Fibroblast of peridontal ligament (primary cell): ENCODE data around the gene ZDHHC16.

Experiments
- DNase-seq: peaks from one replicate; pipeline ENCODE4 v3.0.0-alpha.2; 2010; ENCODE audit errors: extremely low read depth

ZDHHC16 gene

DNA sequence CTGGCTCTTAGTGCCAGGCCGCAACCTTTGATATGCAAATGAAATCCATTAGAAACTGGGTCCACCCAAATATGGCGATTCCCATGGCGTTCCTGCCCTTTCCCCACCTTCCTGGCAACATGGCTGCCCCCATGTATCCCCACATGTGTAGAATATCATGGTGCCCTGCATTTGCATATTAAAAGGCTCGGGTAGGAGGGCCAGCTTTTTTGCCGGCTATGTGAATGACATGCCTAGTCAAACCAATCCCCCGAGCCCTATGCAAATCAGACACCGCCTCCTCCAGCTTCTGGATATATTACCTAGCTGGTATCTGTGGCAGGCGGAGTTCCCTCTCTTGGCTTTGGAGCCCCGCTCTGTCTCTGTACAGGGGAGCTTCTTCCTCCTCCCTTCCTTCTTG, 34.0 kb downstream of the ZDHHC16 start:
- DNase-seq: no peak

DNA sequence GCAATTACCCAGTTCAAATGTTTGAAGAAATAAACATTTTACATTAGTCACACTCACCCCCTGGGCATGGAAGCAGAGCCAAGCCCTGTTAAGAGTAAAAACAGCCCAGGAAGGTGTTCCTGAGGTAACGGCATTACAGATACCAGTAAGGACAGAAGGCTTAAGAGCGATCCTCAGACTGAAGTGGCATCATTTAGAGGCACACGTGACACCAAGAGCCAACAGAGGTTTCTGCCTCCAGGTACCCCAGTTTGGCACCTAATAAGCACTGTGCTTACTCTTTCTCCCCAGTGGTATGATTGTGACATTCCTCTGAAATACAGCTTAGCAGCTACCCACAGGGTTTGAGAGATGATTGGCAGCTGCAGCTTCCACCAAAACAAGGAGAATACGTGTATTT, 35.1 kb downstream of the ZDHHC16 start:
- no peak for DNase-seq

DNA sequence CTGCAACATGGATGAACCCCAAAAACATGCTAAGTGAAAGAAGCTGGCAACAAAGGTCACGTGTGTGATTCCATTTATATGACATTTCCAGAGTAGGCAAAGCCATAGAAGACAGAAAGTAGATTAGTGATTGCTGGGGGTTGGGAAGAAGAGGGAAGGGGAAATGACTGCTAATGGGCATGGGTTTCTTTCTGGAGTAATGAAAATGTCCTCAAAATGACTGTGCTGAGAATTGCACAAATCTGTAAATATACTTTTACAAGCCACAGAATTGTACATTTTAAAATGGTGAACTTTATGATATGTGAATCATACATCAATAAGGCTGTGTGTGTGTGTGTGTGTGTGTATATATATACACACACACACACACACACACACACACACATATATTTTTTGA, 36.4 kb downstream of the ZDHHC16 start:
- no peak for DNase-seq

DNA sequence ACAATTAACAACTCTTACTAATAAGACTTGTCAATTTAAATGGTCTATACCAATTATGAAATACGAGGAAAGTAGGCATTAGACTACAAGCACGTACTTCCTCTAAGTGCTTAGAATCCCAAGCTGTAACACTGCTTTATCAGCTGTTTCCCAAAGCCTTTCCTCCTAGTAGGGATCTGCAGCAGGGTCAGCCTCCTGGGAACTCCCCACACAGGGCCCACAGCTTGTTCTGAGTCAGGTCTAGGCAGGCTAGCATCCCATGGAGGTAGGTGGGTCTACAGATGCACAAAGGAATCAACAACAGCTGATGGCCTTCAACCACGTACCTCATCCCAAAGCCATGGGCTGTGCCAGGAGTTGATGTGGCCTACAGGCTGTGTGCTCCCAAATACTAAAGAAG, 37.5 kb downstream of the ZDHHC16 start:
- no peak for DNase-seq

DNA sequence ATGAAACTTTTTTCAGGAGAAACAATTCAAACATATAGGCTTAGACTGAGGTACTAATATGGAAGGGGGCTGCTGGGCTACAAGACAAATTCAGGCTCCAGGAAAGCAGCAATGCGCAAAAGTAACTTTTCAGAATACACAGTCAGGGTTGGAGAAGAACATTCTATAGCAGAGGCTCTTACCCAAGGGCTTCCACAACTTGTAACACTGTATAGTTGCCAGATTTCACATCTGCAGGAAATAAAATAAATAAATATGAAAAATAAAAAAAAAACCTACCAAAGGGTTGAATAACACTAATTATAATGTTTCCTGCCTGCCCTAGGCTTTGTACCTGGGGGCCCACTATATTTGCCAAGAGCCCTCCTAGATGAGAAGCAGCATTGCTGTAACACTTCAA, 37.9 kb downstream of the ZDHHC16 start:
- no peak for DNase-seq

DNA sequence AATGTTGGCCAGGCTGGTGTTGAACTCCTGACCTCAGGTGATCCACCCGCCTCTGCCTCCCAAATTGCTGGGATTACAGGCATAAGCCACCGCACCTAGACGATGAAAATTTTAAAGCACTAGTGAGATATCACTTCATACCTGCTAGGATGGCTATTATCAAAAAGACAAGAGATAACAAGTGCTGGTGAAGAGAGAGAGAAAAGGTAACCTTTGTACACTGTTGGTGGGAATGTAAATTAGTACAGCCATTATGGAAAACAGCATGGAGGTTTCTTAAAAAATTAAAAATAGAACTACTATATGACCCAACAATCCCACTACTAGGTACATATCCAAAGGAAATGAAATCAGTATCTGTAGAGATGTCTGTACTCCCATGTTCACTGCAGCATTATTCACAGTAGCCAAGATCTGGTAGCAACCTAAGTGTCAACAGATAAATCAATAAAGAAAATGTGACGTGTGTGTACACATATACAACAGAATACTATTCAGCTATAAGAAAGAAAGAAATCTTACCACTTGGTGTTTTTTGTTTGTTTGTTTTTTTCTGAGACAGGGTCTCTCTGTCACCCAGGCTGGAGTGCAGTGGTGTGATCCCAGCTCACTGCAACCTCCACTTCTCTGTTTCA, 39.8 kb downstream of the ZDHHC16 start:
- no peak for DNase-seq

DNA sequence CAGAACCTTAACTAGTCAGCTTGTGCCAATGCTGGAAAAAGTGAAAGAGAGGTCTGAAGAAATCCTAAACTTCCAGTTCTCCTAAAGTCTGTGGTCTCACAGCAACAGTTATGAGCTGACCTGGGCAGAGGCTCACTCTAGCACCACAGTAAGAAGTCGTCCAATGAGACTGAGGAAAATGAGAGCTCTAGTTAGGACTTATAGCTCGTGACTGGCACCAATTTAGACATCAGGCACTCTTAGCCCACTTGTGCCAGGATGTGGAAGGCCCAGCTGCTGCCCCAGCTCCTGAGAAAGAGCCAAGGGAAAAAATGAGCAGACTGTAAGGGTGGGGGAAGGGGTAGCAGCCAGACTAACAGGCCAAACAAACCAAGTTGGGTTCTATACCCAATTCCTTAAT, 44.6 kb downstream of the ZDHHC16 start:
- no peak for DNase-seq

DNA sequence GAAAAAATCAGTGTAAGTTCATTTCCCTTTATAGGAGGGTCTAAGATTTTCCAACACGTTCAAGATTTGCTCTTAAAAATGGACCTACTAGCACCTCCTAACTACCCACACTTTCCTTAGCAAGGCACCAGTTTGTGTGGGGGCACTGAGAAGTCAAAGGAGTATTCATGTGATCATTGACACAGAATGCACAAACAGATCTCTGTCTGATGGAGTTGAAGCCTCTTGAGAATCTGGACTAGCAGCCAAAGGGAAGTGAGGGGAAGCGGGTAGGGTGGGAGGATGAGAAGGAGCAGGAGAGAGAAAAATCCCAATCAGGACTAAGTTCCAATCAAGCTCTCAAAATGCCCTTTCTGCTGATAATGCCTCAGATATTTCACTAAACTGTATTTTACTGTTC, 48.2 kb downstream of the ZDHHC16 start:
- no peak for DNase-seq

DNA sequence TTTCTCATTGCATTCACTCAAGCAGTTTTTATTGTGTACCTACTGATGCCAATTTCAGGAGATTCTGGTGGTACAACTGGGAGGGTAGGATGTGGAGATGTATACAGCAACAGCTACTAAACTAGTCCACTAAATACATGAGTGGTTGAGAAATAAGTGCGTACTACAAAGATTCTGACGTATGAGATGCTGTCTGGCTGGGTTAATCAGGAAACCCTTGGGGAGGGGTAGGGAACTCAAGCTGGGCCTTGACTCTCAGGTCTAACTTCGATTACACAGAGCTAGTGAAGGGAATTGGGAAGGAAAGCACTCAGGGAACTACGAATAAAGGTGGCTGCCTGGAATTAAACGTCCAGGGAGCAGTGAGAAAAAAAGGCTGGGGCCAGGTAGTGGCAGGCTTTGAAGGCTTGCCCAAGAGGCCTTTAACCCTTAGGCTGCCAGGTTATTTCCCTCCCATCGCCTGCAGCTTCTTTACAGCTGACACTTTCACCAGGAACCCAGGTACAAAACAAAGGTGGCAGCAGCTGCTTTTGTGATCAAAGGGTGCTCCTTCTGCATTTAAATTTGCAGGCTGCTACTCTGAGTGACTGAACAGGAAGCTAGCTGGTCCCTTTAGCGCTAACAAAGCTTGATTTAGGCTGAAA, 49.0 kb downstream of the ZDHHC16 start:
- peak; percentile 70 for DNase-seq

DNA sequence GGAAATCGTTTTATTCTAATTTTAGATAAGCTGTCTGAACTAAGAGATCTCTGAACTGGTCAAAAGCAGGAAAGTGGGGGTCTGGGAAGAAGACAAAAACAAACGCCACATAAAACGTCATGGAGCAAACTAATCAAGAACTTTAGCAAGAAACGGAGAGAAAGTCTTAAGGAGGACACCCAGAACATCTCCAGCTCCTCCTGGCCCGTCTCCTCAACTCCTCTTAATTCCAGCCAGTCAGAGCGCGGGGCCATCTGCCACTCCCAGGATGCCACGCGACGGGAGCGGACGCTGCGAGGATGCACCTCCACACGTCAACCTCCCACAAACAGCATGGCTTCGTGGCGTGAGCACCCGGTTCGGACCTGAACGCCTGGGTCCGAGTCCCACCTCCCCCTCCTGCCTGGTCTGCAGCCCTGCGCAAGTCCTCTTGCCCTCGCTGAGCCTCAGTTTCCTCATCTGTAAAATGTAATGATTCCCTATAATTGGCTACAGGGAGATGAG, 51.6 kb downstream of the ZDHHC16 start:
- DNase-seq: peak; percentile 63

DNA sequence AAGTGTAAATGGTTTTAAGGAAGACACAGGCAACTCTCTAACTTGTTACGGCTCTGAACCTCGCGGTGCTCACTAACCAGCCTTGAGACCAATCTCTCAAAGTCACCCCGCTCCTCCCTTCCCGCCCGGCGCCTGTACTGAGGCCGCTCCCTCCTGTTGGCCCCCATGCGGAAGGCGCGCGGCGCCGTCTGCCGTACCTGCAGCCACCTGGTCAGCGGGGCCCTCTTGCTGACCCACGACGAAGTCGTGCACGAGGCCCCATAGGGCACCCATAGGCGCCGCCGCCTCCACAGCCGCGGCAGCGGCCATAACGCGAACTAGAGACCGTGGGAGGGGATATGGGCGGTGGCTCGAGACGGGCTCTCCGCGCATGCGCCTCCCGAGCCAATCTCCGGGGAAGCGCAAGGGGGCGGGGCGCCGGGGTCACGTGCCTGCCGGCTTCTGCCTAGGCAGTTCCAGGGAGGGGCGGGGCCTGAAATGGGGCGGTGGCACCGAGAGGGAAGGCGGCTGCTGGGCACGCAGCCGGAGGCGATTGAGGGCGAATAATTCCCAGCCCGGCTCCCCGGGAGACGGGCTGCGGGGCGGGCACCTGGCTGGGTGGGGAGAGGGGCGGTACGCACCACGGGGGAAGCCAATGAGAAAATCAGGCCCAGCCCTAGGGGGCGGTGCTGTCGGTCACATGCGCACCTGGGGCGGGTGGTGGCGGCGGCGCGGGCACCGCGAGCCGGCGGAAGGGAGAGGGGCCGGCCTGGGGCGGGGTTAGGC, 52.3 kb downstream of the ZDHHC16 start, which contains the start of gene MMS19:
TSS of gene MMS19 (minus strand) at position 347 of the 765 bp plus-strand sequence. CDS start at position 309, 38 bp downstream.
- peak; percentile 97 for DNase-seq

DNA sequence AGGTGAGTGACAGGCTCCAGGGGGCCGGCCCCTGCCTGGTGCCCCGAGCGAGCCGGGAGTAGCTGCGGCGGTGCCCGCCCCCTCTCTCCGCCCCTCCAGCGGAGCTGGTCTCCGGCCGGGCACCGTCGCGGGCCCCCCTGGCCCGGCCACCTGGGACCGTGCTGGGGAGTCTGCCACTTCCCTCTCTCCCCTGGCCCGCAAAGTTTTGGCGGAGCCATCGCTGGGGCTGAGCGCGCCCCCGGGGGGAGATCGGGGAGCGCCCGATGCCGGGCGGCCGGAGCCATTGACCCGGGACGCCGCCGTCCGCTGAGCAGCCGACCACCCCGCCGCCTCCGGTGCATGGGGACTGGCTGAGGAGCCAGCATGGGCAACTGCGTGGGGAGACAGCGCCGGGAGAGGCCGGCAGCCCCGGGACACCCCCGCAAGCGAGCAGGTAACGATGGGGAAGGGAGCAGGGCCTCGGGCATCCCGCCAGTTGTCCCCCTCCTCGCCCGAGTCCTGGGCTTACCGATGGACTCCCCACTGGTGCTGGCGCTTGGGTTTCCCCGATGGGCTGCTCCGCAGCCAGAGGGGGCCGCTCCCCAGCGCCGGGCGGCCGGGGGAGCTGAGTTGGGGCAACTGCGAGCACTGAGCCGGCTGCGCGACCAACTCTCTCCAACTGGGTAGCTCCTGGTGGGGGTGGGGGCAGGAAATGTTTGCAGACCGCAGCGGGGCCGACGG, 53.0 kb downstream of the ZDHHC16 start, which contains the start of gene UBTD1:
TSS of gene UBTD1 (plus strand) at position 84 of the 720 bp plus-strand sequence. CDS start at position 364, 280 bp downstream.
- no peak for DNase-seq

DNA sequence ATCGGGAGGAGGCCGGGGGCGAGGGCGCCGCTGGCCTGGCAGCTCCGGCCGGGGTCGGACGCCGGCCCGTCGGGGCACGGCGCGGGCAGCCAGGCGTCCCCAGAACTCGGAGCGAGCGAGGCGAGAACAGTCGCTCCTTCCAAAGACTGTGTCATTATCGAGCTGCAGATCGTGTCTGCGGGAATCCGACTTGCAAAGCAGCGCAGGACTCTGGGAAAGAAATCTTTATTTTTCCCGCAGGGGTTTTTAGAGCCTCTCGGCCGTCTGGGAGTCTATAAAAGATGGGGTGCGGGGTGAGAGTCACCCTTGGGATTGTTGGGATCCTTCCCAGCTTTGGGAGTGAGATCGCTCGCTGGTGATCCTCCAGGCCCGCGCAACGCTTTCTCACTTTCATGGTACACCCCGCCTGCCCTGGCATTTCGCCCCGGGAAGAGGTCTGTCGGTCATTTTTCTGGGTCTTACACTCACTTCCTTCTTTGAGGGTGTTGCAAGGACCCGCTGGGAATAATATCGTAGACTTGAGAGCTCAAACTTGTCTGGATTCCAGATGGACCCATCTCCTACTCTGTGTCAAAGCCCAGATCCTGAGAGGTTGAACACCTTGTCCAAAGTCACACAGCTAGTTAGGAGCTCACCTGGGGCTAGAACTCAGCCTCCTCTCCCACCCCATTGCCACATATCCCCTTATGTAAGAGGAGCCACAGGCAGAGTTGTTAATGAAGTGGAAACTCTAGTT, 53.8 kb downstream of the ZDHHC16 start:
- DNase-seq: peak; percentile 53

DNA sequence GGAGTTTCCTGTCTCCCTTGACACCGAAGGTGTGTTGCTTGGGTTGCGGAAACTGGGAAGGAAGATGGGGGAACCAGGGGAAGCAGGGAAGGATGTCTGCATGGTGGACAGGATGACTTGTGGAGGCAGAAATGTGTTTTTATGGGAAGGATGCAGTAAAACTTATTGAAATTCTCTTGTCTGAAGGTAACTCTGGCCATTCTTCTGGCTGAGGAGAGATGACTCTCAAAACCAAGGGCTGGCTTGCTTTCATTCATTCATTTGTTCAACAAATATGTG, 54.3 kb downstream of the ZDHHC16 start:
- DNase-seq: no peak

DNA sequence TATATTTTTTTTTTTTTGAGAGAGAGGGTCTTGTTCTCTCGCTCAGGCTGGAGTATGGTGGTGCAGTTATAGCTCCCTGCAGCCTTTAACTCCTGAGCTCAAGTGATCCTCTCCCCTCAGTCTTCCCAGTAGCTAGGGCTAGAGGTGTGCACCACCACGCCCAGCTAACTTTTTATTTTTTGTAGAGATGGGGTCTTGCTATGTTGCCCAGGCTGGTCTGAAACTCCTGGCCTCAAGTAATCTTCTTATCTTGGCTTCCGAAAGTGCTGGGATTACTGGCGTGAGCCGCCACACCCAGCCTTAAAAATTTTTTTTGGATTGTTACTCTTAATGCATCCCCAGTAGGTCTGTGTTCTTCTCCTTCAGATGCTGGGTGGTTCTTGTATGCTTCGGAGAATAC, 56.9 kb downstream of the ZDHHC16 start:
- no peak for DNase-seq

DNA sequence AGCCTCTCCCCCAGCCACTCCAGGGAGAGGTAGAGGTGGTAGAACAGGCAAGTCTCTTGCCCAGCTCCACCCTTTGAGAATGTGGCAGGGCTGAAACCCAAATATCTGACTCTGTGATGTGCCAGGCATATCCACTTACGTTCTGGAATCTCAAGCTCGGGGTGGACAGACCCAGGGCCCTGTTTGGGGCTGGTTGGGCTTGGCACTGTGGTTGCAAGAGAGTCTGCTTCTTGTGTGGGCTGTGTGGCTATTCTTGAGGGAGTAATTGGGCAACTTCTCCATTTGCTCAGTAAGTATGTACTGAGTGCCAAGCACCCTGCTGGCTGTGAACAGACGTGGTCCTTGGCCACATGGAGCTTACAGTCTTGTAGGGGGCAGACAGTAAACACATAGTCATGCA, 57.4 kb downstream of the ZDHHC16 start:
- DNase-seq: peak; percentile 33

DNA sequence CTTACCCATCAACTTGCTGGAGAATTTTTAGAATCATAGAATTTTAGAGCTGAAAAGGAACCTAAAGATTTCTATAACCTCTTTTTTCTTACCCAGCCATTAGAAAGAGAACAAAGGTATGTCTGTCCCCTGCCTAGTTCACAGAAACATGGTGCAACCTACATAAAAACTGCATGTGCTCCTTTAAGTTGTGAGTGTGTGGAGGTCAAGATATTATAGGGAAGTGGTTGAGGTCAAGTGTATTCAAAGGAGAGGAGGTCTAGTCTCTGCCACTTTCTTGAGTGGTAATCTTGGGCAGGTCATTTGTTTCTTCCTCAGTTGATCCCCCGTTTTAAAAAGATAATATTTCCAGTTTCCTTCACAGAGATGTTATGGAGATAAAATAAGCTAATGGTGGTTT, 59.2 kb downstream of the ZDHHC16 start:
- no peak for DNase-seq

DNA sequence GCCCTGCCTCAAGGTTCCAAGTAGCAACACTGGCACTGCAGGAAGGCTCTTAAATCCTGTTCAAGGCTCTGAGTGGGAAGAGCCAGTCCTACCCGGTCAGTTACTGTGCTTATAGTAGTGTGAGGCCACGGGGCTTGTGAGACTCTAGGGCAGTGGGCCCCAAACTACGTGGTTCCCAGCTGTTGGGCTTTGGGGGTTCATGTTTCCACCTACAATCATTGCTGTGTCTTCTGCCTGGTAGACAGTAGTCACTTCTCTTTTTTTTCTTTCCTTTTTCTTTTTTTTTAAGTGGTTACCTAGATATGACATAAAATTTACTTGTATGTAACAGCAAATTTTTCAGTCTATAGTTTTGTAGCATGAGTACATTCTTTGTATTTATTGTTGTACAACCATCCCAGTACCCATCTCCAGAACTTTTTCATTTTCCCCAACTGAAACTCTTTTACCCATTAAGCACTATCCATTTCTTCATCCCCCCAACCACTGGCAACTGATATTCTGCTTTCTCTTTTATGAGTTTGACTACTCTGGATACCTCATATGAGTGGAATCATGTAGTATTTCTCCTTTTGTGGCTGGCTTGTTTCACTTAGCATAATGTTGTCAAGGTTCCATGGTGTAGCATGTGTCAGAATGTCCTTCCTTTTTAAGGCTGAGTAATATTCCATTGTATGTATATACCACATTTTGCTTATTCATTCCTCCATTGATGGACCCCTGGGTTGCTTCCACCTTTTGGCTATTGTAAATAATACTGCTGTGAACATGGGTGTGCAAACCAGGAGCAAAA, 60.4 kb downstream of the ZDHHC16 start:
- DNase-seq: no peak
